NCI-H1436 (cell line): Measurements from ENCODE around the gene ERCC4.
A peak's percentile ranks its signal among the peaks of the same experiment; 100 is the strongest.

Experiments
- DNase-seq: peaks from one replicate; lab custom pipeline; 2025; lab: John Stamatoyannopoulos, UW

Gene ERCC4

DNA sequence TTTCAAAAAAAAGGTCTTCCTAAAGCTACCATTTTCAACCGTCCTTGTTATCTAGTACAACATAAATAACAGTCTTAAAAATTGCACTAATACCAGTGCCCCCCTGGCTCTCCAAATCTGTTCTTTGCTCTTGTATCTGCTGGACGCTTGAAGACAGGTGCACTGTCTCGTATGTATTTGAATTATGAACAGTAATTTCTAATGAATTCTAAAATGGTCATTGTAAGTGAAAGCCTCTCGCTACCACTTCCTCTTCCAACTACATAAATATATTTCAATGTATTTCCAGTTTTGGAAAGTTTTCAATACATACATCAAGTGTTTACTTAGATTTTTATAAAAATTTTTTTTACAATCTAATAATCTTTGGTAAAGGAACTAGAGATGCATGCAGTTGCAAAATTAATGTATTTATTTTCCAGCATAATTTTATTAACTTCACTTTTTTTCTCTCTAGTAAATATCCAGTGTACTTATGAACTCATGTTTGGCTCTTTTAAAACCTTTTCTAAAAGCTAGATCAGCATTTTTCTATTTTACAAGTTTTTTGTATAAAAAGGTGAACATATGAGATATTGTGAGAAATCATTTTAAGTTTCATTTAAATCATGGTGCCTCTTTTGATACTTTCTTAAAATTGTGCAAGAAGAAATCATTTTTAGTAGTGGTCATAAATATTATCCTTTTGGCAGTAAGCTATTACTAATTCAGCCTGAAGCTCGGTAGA lies 31.0 kb downstream of the ERCC4 start:
- no peak for DNase-seq

DNA sequence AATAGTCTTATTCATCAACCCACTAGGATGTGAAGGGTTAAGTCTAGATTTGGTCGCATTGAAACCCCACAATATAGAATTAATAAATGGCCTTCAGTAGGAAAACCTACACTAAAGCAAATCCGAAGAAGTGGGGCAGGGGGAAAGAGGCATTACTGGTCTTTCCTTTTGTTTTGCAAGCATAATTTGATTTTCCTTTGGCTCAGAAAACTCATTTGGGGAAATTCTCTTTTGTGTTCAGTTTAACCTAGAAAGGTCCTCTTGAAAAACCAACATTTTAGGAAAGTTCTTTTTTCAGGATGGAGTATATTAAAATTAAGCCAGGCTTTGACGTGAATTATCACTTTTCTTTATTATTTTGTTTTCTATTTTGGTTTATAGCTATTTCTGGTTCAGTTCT lies 31.7 kb downstream of the ERCC4 start:
- DNase-seq, result no peak

DNA sequence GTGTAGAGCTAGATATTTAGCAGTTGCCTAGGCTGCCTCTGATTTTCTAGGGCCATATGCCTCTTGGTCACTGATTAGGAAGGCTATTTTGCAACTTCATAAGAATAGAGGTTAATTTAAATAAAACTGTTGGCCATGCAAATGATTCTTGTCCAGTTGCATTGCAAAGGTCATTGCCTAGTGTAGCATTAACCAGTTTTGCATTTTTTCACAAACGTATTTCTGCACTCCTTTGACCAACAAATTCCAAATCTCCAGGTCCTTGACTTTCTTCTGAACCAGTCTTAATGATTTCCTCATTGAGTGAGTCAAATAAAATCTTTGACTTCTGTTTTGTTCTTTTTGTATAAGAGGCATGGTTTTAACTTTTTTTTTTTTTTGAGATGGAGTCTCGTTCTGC lies 33.5 kb downstream of the ERCC4 start:
- DNase-seq, result no peak

DNA sequence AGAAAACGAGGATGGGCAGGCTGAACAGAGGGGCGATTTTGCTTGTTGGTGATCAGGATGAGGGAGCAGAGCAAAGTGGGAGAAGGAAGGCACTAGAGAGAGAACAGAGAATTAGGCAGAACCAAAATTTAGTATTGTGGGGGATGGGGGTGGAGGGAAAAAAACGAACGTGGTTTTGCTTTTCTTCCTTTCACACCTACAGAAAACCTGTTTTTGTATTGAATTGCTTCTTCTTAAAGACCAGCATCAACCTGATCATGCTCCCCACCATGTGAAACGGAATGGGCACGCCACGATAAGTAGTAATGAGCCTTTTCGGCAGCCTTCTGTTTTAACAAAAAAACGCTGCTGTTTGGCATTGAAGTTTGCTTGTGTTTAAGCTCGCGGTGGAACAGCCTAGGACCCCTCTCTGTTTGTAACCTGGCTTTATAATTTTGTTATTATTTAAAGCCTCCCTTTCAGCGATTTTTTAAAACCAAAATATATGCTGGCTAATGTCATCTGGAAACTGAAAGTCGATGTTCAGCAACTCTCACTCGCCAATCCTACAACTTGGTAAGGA lies 36.8 kb downstream of the ERCC4 start:
- no peak for DNase-seq

DNA sequence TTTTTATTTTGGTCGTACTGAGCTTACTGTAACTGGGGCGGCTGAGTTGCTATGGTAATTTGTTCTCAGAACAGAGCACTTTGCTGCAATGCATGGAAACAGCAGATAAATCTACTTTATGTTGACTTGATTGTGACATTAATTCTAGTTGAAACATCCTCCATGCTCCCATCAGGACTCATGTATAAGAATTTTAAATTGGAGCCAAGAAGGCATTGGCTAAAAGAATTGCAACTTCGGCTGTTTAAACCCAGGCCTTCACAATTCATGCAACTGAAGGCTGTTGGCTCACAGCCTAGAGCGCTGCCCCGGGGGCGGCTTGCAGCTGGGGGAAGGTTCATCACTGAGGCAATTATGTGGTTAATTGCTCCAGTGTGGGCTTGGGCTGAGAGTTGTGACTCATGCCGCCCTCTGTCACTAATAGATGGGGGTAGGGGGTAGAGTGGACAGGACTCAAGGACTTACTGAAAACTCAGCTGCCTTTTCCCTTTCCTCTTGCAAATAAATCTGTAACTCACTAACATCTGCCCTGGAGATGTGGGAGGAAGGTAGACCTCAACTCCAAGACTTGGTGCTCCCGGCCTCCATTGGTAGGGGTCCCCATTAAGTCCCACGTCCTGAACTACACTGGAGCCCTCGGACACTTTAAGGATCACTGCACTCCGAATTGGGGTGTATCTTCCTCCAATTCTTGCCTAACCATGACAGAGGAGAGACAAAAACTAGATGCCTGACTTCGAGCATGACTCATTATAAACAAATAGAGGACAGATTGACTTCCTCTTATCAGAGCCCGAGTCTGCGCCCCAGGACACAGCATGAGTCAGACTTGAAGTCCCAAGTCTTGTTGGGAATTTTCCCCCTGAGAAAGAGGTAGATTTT lies 37.5 kb downstream of the ERCC4 start:
- peak; percentile 33 for DNase-seq

DNA sequence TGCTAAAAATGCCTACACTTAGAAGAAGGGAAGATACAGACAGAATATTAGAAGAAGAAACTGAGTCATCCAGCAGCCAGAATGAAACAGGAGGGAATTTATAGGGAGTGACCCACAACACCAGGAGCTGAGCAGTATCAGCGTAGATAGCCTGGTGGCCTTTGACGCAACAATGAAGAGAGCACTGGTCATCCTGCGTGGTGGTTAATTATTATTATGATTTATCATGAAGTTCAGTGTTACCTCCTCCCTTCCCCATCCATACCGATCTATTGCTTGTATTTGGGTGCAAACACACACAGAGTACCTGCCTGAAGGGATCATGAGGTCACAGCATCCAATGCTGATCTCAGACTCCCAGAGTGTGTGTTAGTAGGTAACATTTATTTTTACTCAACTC lies 38.5 kb downstream of the ERCC4 start:
- DNase-seq, result no peak

DNA sequence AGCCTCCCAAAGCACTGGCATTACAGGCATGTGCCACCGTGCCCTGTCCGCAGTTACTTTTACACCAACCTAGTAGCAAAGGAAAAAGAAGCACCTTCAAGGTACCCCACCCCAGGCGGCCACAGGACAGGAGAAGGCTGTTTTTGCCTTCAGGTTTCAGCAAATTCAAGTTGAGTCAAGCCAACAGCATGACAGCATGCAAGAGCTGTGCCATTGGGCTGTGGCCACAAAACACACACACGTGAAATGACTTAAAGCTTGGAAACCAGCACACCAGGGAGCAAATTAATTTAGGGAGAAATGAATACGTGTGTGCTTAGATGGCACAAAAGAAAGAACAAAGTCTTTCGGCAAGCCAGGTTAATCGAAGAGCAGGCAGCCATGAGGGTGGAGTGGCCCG lies 39.7 kb downstream of the ERCC4 start:
- no peak for DNase-seq

DNA sequence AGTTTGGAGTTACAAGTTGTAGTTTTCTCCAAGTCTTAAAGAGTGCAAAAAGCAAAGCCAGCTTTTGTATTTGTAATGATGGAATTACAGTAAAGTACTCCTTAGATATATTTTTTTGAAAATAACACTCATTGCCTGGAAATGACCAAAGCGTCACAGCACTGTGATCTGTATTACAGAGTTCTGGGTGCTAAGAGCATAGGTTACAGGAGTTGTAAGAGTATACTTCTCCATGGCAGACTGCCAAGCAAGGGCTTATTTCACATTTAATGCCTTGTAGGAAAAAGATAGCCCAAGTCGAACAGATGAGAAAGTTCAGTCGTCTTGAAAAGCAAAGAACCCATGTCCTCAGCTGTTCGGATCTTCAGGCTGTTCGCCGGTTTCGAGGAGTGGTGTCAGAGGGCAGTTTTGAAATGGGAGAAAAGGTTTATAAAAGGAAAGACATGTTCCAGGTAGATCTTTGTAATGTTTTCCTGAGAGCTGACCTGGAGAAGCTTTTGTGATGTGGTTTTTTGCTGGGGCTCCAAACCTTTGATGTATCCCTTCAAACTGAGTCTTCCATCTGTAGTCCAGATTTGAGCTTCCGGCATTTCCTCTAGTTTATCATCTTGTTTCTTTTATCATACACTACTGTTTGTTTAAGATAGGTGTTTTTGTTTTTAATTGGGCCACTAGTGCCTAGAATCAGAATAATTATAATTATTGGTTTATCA lies 41.3 kb downstream of the ERCC4 start:
- DNase-seq, result no peak

DNA sequence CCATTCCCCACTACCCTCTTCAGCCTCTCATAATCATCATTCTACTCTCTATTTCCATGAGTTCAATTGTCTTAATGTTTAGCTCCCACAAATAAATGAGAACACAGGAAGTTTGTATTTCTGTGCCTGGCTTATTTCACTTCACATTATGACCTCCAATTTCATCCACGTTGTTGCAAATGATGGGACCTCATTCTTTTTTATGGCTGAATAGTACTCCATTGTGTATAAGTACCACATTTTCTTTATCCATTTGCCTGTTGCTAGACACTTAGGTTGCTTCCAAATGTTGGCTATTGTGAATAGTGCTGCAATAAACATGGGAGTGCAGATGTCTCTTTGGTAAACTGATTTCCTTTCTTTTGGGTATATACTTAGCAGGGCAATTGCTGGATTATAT lies 42.3 kb downstream of the ERCC4 start:
- no peak for DNase-seq

DNA sequence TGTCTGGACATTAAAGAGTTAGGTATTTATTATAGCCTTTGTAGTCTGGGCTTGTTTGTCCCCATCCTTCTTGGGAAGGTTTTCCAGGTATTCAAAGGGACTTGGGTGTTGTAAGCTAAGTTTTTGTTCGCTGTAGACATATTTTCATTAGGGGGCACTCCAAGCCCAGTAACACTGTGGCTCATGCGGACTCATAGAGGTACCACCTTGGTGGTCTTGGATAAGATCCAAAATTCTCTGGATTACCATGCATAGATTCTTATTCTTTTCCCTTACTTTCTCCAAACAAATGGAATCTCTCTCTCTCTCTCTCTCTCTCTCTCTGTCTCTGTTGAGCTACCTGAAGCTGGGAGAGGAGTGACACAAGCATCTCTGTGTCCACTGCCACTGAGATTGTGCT lies 48.9 kb downstream of the ERCC4 start:
- no peak for DNase-seq

DNA sequence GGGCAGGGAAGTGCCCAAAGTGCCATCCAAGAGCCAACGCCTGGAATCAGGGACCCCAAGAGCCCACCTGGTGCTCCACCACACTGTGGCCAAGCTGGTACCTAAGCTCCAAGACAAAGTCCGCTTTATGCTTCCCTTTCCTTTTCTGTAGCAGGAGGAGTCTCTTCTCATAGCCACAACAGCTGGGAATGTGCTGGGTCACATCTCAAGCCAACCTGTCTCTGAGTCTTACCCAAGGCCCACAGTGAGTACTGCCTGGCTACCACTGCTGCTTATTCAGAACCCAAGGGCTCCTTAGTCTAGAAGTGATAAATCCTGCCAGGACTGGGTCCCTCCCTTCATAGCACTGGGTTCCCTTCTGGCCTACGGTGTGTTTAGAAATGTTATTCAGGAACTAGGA lies 49.8 kb downstream of the ERCC4 start:
- no peak for DNase-seq

DNA sequence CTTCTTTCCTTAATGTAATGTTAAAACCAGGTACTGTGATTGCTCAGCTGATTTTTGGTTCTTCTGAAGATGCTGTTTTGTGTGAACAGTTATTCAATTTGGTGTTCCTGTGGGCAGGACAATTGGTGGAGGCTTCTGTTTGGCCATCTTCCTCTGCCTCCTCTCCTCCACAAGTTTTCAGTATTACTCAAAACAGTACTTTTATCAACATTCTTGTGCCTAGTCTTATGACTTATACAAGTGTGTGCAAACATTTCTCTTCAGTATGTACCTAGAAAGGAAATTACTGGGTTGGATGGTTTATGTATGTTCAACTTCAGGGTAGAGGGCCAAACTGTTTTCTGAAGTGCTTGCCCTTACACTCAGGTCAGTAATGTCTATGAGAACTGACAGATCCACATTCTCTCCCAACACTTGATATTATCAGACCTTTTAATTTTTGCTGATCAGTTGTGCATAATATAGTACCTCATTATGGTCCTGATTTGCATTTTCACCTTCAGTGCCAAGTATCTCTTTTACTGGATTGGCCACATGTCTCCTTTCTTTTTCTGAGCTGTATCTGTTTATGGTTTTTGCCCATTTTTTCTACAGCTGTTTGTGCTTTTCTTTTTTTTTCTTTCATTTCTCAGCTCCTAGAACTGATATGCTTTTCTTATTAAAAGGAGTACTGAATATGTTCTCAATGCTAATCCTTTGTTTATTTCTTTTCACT lies 50.9 kb downstream of the ERCC4 start:
- DNase-seq, result no peak

DNA sequence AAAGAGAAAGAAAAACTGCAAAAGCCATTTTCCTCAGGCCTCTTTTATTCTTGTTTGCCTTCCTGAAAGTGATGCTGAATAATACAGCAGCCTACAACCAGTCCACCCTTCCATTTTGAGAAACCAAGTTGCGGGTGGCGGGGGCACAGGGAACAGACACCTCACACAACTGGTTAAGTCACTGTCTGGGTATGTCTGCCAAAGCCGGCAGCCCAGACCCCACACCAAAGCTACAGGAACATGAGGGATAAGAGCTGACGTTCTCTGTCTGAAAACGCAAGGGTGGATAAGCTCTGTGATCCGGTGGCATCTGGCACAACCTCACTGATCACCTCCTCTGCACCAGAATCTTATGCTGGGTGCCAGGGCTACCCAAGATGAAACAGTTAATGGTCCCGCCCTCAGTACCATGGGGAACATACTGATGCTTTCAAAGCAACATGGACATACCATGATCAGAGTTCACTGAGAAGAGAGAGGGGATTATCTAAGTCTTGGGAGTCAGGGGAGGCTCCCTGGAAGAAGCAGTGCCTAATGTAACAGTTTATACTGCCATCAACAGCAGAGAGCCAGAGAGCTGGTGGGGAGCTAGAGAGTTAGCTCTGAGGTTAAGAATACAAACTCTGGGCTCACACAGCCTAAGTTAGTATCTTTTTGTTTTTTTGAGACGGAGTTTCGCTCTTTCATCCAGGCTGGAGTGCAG lies 53.5 kb downstream of the ERCC4 start:
- DNase-seq, result no peak

DNA sequence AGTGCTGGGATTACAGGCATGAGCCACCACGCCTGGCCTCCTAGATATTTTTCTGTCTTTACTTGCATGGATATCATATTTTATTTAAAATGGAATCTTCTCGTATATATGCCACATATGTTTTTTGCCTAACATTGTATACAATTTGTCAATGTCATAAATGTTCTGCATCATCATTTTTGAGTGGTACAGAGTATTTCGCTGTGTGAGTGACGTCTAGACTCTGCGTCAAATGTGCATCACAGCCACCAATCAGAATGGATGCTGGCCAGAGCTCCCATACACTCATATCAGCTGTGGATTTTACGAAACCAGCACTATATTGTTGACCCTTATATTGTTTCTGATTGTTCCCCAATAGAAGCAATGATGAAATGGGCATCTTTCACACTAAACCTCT lies 57.2 kb downstream of the ERCC4 start:
- no peak for DNase-seq

DNA sequence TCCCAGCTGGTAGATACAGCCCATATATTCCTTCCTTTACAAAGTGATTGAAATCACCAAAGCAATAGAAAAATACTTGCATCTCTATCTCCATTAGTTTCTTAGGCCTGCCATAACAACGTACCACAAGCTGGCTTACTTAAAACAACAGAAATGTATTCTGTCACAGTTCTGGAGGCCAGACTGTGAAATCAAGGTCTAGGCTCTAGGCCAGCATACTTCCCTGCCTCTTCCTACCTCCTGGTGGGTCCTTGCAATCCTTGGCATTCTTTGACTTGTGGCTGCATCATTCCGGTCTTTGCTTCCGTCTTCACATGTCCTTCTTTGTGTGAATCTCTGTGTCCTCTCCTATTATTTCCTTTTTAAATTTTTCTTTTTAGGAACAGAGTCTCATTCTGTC lies 62.5 kb downstream of the ERCC4 start:
- DNase-seq, result no peak

DNA sequence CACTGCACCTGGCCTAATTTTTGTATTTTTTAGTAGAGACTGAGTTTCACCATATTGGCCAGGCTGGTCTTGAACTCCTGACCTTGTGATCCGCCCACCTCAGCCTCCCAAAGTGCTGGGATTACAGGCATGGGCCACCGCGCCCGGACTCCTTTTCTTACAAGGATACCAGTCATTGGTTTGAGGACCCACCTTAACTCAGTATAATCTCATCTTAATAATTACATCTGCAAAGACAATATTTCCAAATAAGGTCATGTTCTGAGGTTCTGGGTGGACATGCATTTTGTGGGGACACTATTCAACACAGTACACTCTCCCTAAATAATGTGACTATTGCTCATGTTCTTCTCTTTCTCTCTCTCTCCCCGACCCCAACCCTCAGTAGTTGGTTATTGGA lies 63.7 kb downstream of the ERCC4 start:
- DNase-seq, result no peak

DNA sequence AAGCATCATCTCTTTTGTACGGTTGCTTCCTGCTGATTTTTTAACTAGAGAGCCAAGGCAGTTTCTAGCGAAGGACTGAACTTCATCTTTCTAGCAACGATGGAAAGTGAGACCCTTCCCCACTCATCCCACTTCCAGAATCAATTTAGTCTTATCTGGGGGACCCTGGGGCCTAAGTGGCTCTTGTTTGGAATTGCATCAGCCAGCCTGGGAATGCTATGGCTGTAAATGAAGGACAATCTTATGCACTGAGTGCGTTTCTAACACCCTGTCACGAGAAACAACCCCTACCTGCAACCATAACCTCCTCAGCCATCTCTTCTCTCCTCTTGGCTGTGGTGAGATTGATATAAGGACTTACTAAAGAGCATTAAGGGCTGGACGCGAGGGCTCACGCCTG lies 64.8 kb downstream of the ERCC4 start:
- no peak for DNase-seq

DNA sequence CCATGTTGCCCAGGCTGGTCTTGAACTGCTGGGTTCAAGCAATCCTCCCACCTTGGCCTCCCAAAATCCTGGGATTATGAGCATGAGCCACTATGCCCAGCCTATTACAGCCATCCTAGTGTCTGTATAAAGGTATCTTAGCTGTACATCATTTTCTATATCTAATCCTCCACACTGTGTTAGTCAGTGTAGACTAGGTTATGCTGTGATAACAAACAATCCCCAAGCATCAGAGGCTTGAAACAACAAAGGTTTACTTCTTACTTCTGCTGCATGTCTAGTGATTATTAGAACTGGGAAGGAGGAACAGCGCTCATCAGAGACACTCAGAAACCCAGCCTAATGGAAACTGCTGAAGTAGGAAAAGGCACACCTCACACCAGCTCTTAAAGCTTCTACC lies 68.1 kb downstream of the ERCC4 start:
- DNase-seq, result no peak

DNA sequence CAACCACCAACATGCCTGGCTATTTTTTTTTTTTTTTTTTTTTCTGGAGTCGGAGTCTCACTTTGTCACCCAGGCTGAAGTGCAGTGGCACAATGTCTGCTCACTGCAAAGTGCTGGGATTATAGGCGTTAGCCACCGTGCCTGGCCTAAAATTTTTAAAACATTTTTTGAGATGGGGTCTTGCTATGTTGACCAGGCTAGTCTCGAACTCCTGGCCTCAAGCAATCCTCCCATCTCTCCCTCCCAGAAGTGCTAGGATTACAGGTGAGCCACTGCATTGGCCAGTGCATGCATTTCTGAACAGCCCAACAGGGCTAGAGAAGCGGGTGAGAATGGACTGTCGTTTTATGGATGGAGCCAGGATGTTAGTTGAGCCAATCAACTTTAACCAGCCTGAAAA lies 72.4 kb downstream of the ERCC4 start:
- DNase-seq, result no peak

DNA sequence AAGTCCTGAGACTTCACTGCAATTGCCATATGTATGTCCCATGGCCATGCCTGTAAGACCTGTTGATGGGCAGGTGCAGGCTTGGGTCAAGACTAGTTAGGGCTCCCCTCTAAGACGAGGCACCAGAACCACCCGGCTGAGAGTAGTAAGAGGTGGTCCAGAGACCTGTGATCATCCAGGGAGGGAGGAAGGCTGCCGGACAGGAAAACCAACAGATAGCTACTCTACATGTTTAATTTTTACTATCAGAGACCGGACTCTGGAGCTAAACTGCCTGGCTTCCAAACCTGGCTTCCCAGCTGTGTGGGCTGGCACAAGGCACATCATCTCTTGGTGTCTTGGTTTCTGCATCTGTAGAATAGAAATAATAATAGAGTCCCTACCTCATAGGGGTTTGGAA lies 73.0 kb downstream of the ERCC4 start:
- no peak for DNase-seq
